VCaP (cell line): ENCODE measurements around the gene RABGAP1.

Experiments
- H3K27ac ChIP-seq: fragments of 450-650 bp; 2 replicates; pipeline ENCODE4 v1.5.1; 2017
- TF ChIP-seq, protein P1 (sequence below): fragments of 450-650 bp; conservative IDR thresholded peaks from 2 replicates; pipeline ENCODE4 v1.5.1; 2017; ENCODE audit warnings: mild to moderate bottlenecking, moderate library complexity

The RABGAP1 gene

GRCh38 chr9:123039617-123040219 is 98.9 kb downstream of the RABGAP1 start:
- H3K27ac ChIP-seq, result no peak overlapping the region
- TF ChIP-seq, protein P1, sequence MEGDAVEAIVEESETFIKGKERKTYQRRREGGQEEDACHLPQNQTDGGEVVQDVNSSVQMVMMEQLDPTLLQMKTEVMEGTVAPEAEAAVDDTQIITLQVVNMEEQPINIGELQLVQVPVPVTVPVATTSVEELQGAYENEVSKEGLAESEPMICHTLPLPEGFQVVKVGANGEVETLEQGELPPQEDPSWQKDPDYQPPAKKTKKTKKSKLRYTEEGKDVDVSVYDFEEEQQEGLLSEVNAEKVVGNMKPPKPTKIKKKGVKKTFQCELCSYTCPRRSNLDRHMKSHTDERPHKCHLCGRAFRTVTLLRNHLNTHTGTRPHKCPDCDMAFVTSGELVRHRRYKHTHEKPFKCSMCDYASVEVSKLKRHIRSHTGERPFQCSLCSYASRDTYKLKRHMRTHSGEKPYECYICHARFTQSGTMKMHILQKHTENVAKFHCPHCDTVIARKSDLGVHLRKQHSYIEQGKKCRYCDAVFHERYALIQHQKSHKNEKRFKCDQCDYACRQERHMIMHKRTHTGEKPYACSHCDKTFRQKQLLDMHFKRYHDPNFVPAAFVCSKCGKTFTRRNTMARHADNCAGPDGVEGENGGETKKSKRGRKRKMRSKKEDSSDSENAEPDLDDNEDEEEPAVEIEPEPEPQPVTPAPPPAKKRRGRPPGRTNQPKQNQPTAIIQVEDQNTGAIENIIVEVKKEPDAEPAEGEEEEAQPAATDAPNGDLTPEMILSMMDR, result no peak

DNA sequence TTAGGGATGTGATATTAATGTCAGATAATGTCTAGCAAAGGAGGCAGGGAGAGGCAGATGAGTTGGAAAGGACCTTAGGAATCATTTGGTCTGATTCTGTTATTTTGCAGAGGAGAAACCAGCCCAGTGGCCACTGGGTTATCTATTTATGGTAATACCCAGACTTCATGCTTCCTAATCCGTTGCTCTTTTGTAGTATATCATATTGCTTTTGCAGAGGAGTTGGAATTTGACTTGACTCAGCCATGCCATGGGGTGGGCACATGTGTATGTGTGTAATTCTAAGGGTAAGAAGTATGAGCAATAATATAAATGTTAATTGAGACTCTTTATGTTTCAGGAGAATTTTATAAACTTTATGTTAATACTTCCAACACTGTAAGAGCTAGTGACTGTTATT is 100.0 kb downstream of the RABGAP1 start:
- TF ChIP-seq, protein P1, result no peak
- no peak overlapping the region for H3K27ac ChIP-seq

GRCh38 chr9:123041489-123041888 is 100.7 kb downstream of the RABGAP1 start:
- TF ChIP-seq, protein P1, result no peak
- H3K27ac ChIP-seq, result no peak overlapping the region

GRCh38 chr9:123043081-123043939 is 102.5 kb downstream of the RABGAP1 start:
- H3K27ac ChIP-seq, result no peak overlapping the region
- TF ChIP-seq, protein P1, result no peak

DNA sequence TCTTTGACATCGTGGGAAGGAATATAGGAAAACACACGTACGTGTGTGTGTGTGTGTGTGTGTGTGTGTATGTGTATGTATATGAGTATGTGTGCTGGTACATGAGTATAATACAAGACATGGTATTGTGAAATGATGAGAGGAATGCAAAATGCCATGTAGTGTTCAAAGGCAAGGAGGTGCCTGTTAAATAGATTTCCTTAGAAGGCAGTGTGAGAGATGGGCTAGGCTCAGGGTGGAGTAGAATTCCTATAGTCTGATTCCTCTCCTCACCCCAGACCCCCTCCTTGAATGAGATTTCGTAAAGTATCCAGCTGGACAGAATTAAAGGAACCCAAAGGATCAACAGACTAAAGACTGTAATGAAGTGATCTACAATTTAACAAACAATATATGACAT is 103.8 kb downstream of the RABGAP1 start:
- H3K27ac ChIP-seq, result no peak overlapping the region
- TF ChIP-seq, protein P1, result no peak

DNA sequence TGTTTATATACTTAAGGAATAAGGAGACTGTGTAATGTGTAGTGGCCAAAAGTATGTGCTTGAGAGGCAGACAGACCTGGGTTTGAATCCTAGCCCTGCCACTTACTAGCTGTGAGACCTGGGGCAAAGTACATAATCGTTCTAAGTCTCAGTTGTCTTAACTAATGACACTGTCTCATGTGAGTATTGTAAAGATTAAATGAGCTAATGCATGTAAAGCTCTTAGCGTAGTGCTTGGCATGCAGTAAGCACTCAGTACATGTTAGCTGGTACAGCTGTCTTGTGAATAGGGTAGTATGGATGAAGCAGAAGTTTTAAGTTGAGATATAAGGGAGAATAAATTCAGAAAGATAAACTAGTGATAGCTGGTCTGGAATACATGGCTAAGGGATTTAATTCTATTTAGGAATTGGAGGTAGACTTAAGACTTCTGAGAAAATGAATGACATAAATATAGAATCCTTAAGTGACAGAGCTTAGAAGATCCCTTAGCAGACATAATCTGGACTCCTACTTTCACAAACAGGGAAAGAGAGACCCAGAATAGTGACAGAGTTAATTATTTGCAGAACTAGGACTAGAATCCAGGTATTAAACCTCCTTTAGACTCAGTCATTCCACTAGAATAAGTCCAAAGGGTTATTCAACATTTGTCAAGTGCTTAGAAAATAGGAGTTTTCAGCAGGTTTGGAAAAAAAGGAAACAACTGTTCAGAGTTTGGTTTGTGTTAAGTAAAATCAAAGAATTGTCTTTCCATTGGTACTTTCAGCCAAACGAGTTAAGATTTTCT is 105.8 kb downstream of the RABGAP1 start:
- TF ChIP-seq, protein P1, result no peak
- H3K27ac ChIP-seq, result peak overlapping the region; percentile 48

DNA sequence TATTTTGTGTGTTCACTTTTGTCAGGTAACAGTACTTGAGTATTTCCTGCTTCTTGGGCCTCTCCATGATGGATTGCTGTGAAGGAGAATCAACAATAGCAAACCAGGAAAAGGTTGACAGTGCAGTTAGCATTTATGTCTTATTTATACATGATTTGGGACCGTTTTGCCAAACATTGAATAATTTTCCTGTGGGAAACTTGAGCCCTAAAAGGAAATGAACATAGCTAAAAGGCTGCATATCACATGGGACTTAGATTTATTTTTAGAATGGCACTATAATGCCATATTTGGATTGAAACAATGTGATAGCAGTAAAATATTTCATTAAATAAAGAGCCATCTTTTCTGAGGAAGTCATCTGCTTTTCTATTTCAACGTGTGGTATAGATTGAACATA is 107.9 kb downstream of the RABGAP1 start:
- peak overlapping the region; percentile 48 for H3K27ac ChIP-seq
- TF ChIP-seq, protein P1, result no peak
